ENCODE results near the gene TTLL6. TPM values are rescaled to one million over a fixed set of nuclear protein-coding genes. Genes with fewer than 3 reads are reported as not detected.

TTLL6 gene
- total RNA-seq, 2 donors from 2014 or later = 0.26 TPM; not detected in 1

- H3K27ac ChIP-seq = no peak overlapping the region
- 4 to 6% methylated on average over 5 to 37 of the region's 38 CpGs for WGBS, 2 donors
- DNase-seq (no peak), ATAC-seq (no peak)
- peaks cover 24% of the 10 kb centered on the region for H3K4me1 ChIP-seq
- intact Hi-C loops (cut with DNase I) = loop anchor here (10.0 kb wide), 1 partner anchor 159 kb away; no protein-coding TSS in a partner anchor
- no peak overlapping the region for H3K4me3 ChIP-seq
- TF ChIP-seq POLR2A (IDR thresholded peaks at IDR 0.05) (no peak), CTCF (IDR thresholded peaks at IDR 0.05) (no peak)
- no peaks in the 10 kb centered on the region for H3K9me3 ChIP-seq
- no peaks in the 10 kb centered on the region for H3K36me3 ChIP-seq (replicated peaks in 1 of 2; ENCODE audit: insufficient read depth in 1 of 2, low read depth in 2 of 2)
- peaks cover 0 to 74% of the 10 kb centered on the region in 2 donors for H3K27me3 ChIP-seq
These were observed 91.6 kb downstream of the TTLL6 start for GRCh38 chr17:48725288-48726064.

- no peak for ATAC-seq
- TF ChIP-seq POLR2A (IDR thresholded peaks at IDR 0.05) = no peak
- TF ChIP-seq CTCF (IDR thresholded peaks at IDR 0.05) = no peak
- H3K4me3 ChIP-seq = no peak overlapping the region
- H3K9me3 ChIP-seq = no peaks in the 10 kb centered on the region
- intact Hi-C loops (cut with DNase I) = loop anchor here (10.0 kb wide), 1 partner anchor 160 kb away; no protein-coding TSS in a partner anchor
- no peaks in the 10 kb centered on the region for H3K36me3 ChIP-seq (replicated peaks in 1 of 2; ENCODE audit: insufficient read depth in 1 of 2, low read depth in 2 of 2)
- H3K27ac ChIP-seq = no peak overlapping the region
- H3K4me1 ChIP-seq = peaks cover 24% of the 10 kb centered on the region
- peaks cover 0 to 75% of the 10 kb centered on the region in 2 donors for H3K27me3 ChIP-seq
- DNase-seq = no peak
- WGBS, 2 donors = 2% methylated on average over 16 of the region's 16 CpGs
These were observed 92.1 kb downstream of the TTLL6 start for GRCh38 chr17:48725004-48725287.

GRCh38 chr17:48724251-48725003 is 92.6 kb downstream of the TTLL6 start:
- peak; percentile 82 for ATAC-seq
- WGBS, 2 donors = 10 to 18% methylated on average over 21 to 32 of the region's 32 CpGs
- H3K27ac ChIP-seq = no peak overlapping the region
- peak; percentile 85 to 90 (median 87) for DNase-seq
- H3K4me3 ChIP-seq = no peak overlapping the region
- peaks cover 24% of the 10 kb centered on the region for H3K4me1 ChIP-seq
- peaks cover 0 to 74% of the 10 kb centered on the region in 2 donors for H3K27me3 ChIP-seq
- H3K9me3 ChIP-seq = no peaks in the 10 kb centered on the region
- no peaks in the 10 kb centered on the region for H3K36me3 ChIP-seq (replicated peaks in 1 of 2; ENCODE audit: insufficient read depth in 1 of 2, low read depth in 2 of 2)
- intact Hi-C loops (cut with DNase I) = loop anchor here (10.0 kb wide), 1 partner anchor 160 kb away; no protein-coding TSS in a partner anchor
- no peak for TF ChIP-seq POLR2A (IDR thresholded peaks at IDR 0.05)
- TF ChIP-seq CTCF (IDR thresholded peaks at IDR 0.05) = peak; percentile 55 to 76 (median 71)

GRCh38 chr17:48723423-48724250 is 93.4 kb downstream of the TTLL6 start:
- intact Hi-C loops (cut with DNase I) = loop anchor here (10.0 kb wide), 1 partner anchor 161 kb away; no protein-coding TSS in a partner anchor
- Histone ChIP-seq H3K9me3 (peaks cover 0 to 4% (median 0%) of the 10 kb centered on the region in 3 donors), H3K27me3 (peaks cover 0 to 74% of the 10 kb centered on the region in 2 donors), H3K27ac (no peak overlapping the region), H3K4me3 (no peak overlapping the region), H3K36me3 (replicated peaks in 1 of 2; ENCODE audit: insufficient read depth in 1 of 2, low read depth in 2 of 2) (no peaks in the 10 kb centered on the region), H3K4me1 (peaks cover 20% of the 10 kb centered on the region)
- ATAC-seq = no peak
- WGBS, 2 donors = 12 to 17% methylated on average over 36 to 42 of the region's 42 CpGs
- no peak for DNase-seq
- TF ChIP-seq CTCF (IDR thresholded peaks at IDR 0.05) = no peak
- TF ChIP-seq POLR2A (IDR thresholded peaks at IDR 0.05) = no peak

Measured in body of pancreas (tissue), 4 donors.